Right forelimb (tissue), 1 donor: Measurements from ENCODE around the gene CLEC5A.
"Not testable (repeated sequence)": the region's sequence is repeated elsewhere in the genome, so short reads cannot be mapped to it uniquely, and the experiment has no call there.

ENCODE experiments used
- DNase-seq: peaks from one replicate; pipeline ENCODE4 v3.0.0-alpha.2; 2018

Gene CLEC5A

DNA sequence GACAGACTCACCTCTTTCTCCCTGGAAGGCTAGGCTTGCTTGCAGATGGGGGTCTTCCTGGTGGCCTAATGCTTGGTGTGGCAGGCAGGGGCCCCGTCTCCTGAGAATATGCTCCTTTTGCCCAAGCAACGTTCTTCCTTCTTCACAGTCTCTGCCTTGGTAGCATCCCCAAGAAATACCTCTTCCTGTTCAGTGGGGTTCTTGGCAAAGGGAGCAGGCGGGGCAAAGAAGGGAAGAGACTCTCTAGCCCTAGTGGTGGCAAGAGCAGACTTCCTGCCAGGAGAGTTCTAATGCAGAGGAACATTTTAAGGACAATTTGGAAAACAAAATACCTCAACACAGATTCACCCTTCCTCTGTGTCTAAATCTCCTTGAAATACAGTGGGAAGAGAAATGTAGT lies at the start of gene CLEC5A:
Gene CLEC5A, minus strand, starts transcription at position 179 of the 400 bp plus-strand sequence. CDS start 682 bp downstream, outside the sequence.
- no peak for DNase-seq

DNA sequence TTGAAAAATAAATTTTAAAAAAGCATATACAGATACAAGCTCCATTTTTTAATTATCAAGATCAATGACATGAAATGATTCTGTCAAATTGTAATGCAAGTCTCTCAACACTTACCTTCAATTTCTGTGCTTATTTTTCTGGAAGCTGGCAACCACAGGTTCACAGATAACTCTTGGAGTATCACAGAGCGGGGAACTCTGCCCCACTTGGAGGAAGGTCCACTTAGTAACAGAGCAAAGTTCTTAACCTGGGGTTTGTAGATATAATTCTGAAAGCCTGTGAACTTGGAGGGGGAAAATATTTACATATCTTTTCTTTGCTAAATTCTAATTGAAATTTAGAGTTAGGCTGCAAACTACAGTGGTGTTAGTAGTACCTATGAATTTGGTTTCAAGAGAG lies 46.6 kb upstream of the CLEC5A start:
- no peak for DNase-seq

DNA sequence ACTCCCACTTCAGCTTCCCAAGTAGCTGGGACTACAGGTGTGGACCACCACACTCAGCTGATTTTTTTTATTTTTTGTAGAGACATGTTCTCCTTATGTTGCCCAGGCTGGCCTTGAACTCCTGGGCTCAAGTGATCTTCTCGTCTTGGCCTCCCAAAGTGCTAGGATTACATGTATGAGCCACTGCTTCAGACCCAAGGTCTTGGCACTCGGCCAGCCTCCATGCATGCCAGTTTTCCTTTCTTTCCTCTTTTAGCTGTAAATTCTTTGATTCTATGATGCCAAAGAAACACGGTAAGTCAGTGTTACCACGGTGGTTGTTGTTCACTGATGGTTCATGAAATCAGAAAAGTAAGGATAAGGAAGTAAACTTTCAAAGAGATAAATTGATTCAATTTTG lies 45.9 kb upstream of the CLEC5A start:
- DNase-seq: no peak

DNA sequence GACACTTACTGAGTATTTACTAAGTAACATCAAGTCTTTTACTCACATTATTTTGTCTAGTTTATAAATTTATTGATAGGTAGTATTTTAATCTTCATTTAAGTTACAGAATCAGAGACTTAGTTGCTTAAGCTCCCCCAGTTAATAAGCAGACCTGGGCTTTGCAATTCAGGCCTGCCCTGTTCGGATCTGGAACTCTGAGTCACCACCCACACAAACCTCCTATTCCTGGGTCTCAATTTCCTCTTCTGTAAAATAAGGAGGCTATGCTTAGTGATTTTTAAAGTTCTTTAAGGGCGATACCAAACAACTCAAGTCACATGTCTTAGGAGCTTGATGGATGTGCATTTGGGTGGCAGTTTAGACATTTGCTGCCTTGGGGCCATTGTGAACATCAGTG lies 45.4 kb upstream of the CLEC5A start:
- no peak for DNase-seq

DNA sequence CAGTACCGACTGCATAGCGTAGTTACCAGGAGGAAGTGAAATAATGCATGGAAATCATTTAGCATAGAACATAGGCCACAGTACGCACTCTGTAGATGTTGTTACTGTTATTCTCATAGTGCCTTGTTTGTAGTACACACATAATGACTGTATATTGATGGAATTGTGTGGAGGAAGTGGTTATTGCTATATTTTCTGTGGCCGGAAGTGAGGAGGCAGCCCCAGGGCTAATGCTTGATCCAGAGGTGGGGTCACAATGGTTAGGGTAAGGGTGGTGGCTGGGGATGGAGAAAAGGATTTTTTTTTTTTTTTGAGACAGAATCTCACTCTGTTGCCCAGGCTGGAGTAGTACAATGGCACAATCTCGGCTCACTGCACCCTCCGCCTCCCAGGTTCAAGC lies 44.4 kb upstream of the CLEC5A start:
- DNase-seq: no peak

DNA sequence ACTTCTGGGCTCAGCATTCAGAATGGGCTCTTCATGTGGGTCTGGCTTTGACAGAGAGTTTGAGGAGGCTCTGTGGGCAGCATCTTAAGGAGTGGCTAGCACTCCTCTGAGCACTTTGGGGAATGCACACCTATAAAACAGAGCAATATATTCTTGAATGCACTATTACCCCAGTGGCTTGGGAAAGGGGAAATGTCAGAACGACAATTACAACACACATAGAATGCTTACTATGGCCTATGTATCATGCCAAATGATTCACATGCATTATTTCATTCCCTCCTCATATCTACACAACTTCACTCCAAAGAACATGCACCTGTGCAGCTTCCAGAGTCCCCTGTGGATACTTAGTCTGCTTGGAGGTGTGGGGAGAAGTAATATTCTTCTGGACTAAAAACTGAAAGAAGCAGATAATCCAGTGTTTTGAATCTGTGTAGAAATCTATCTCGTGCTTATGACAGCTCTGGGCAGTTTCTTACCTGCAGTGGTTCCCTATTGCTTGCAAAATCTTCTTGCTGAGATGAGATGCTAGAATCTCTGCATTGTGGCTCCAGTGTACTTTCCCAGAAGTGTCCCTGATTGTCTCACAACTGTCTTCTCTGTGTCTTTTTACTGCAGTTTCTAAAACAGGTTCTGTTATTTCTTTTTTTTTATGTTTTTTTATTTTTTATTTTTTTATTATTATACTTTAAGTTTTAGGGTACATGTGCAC lies 43.4 kb upstream of the CLEC5A start:
- no peak for DNase-seq

DNA sequence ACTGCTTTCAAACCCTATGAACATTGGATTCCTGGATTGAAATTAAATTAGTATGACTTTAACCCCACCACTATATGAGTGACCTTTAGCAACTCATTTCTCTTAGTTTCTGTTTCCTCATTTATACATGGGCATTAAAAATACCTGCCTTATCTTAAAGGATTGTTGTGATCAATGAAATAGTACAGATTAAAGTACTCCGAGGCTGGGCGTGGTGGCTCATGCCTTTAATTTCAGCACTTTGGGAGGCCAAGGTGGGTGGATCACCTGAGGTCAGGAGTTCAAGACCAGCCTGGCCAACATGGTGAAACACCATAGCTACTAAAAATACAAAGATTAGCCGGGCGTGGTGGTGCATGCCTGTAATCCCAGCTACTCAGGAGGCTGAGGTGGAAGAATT lies 41.0 kb upstream of the CLEC5A start:
- DNase-seq: not testable (repeated sequence)

DNA sequence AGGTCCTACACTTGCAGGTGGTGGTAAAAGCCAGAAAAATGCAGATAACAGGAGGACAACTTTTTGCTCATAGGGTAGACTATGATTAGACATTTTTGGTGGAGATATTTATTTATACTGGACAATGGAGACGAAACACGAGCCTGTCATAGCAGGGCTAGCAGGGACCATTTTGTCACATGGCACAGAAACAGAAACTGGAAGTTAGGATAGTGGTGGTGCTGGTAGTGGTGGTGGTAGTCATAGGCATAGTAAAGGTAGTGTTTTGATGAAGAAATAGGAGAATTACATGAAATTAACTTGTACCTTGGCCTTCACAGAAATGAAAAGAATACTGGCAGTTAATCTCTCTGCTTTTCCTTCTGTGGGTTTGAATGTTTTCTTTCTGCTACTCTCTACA lies 40.1 kb upstream of the CLEC5A start:
- DNase-seq: no peak

DNA sequence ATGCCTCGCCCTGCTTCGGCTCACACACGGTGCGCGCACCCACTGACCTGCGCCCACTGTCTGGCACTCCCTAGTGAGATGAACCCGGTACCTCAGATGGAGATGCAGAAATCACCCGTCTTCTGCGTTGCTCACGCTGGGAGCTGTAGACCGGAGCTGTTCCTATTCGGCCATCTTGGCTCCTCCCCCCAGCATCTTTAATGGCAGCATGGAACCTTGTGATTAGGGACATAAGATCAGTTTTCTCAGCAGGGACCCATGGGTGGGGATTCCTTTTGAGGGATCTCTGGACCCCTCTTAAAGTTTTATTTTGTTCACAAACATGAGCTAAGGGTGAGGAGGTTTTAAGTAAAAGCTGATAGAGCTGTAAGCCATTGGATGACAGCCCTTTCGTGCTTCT lies 39.2 kb upstream of the CLEC5A start:
- not testable (repeated sequence) for DNase-seq

DNA sequence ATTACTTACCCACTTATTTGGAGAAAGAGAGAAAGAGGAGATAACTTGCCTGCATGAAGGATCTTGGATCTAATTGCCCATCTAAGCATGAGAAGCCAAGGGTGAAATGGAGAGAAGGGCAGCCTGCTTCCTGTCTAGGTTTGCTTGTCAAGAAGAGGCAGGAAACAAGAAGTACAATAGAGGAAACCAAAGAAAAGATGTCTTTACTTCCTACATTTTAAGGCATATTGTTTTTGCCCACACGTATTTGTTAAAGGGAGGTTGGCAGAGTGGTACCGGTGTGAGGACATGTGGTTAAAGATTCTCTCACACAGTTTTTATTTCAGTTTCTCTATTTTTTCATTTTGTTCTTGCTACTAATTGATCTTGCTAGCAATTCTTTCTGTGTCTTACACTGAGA lies 32.8 kb upstream of the CLEC5A start:
- DNase-seq: no peak

DNA sequence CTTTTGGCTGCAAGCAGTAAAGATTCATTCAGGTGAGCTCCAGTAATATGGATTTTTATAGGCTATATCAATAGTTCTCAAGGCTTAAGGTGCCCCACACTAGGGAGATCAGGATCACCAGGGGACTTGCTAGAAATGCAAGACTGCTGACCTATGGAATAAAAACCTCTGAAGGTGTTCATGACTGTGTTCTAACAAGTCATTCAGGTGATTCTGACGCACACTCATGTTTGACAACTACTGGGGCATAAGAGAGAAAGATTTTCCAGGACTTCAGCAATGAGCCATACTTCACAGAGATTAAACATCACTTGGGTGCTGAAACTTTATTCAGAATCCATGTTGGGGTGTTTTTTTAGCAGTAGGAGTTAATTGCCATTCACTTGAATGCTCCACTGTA lies 31.6 kb upstream of the CLEC5A start:
- no peak for DNase-seq

DNA sequence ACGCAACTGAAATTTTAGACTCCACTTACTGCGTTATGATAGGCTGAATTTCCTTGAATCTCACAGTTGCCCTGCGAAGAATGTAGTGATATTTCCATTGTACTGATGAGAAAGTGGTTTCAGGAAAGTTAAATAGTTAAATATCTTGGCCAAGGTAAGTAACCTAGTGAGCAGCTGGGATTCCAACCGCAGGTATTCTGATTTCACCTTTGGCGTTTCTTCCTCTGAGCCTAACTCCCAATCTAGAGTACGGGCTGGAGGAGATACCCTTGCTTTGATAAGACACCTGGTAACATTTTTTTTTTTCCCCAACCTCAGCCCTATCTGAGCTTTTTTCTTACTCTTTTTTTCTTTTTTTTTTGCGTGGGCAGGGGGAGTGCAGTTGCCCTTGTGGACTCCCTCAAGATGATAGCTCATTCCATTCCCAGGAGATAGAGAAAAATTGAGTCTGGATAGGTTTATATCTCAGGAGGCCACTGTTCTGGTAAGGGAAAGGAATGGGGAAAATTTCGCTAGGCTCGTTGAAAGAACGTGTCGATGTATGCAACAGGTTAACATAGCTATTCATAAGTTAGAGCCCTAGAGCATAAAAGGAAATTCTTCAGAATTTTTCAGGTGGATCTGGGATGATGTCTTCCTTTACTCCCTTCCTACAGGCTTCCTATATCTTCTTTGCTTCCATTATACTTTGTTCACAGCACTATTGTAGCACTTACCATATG lies 29.9 kb upstream of the CLEC5A start:
- DNase-seq: no peak

DNA sequence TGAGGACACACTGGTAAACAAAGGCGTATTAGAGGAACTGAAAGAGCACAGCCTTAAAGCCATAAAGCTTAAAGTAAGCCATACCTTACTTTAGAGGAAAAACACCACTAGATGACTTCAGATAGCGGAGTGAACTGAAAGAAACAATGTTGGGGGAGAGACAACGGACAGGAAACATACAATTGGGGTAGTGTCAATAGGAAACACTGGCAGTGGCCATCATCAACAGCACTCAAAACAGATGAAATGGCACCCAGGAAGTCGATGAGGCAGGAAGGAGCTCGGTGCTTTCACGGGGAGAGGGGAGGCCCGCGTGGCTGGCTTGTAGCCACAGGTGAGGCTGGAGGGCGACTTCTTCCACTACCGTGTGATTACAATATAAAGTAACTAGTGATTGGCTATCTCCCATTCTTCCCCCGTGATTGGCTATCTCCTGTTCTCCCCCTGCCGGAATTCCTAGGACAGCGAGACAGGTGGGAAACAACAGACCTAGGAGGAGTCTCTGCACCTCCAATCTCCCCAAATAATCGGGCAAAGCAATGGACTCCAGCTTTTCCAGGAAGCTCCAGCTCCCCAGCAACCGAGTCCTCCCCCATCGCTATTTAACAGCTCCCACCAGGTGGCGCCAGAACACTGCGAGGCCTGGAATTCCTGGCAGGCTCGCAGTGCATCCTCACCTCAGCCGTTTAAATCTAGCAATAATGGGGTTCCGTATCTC lies 29.2 kb upstream of the CLEC5A start:
- peak; percentile 67 for DNase-seq

DNA sequence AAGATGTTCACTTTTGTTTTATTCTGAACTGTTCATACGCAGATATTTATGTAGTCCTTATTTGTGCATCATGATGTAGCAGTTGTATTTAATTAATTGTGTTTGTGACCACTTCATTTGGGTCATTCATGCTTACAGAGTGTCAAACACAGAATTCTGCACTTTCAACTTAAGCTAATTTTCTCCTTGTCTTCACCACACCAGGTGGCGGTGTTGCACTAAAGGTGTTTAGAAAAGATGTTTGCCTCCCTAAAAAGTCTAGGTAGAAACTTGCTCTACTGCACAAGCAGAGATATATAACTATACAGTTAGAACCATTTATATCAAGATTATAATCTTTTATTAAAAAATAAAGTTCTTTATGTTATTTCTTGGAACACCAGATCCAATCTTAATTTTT lies 28.1 kb upstream of the CLEC5A start:
- DNase-seq: no peak

DNA sequence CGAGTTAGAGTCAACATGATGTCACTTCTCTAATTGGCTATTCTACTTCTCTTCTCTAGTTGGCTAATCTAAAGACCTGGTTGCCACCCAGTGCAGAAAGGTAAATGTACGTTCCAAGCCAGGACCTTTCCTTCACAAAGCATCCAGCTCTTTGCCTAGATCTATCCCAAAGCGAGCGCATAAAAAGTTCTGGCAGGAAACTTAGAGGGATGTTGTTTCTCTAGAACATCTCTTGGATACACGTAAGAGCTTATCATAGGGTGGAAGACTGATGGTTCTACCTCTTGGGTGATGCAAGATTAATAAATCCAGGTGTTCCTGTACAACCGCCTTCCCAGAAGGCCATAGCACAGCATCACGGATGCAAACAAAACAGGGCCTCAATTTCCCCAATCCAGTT lies 26.9 kb upstream of the CLEC5A start, which contains the start of gene TAS2R38:
Gene TAS2R38, minus strand, starts transcription at position 101 of the 400 bp plus-strand sequence. Its CDS starts 84 bp downstream, at position 17.
- no peak for DNase-seq

DNA sequence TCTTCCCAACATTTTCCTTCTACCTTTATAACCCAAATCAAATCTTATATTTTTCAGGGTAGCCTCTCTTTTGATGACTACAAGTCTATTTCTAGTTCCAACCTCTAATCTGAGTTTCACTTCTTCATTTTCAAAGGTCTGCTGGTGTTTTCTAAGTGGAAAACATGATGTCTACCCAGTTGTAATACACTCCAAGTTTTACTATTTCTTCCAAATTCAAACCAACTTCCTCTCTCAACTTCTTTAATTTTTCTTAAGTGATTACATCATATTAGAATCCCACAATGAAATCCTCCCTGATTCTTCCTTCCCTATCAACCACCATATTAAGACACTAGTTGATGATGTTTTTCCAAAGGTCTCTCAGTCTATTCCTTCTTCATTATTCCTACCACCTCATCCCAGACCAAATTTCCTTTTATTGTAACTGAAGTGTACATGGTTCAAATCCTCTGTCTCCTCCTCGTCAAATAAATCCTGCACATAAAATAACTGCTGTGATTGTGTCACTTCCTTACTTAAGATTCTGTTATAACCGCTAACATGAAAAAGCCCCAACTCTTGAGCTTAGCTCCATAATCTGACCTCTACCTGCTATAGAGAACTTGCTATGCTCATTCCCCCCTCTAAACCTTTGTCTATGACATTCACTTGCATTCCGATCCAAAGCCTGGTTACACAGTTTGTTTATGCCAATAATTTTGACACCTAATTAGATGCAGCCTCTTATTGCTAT lies 14.1 kb upstream of the CLEC5A start:
- no peak for DNase-seq

DNA sequence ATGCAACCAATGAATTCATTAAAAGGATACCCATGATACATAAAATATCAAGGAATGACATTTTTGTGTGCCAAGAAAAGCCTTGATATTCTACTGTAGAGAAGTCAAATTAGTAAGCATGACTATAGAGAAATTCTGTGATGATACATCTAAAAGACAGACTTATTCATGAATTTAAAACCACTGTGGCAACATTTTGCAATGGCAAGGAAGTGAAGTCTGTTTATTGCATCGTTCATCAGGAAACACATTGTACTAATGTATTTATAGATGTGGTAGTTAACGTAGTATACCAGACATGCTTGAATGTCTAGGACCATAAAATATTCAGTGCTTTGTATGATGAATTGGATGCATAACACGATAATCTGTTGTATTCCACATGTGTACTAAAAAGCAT lies 9.3 kb upstream of the CLEC5A start:
- DNase-seq: no peak

DNA sequence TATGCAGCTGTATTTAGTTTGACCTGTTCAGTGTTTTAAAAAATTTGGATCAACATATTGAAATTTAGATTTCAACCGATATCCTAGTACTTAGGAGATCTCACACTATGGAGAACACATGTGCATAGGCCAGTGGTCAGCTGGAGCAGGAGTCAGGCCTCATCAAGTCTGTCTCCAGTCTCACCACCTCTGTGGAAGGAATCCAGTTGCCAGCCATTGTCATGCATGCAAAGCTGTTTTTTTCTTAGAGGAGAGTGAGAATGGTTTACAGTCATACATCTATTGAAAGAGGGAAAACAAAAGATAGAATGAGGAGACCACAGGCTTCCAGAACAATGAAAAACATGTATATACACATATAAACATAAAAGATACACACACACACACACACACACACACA lies 7.6 kb upstream of the CLEC5A start:
- DNase-seq: no peak

DNA sequence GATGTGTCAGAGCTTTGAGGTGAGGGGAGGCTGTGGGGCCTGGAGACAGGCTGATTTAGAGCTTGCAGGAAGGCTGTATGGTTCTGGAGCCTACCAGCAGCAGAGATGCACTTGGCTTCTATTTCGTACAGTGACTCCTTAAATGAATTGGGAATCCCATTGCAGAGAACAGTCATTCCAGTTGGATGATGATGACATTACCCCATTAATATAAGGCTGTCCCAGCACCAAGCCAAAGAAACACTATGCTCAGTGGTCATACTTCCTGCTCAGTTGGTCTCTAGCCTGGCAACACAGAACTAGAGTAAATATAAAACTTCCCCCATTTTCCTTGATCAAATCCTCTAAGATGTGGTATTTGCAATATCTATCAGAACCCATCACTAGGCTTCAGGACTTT lies 5.7 kb upstream of the CLEC5A start:
- no peak for DNase-seq

DNA sequence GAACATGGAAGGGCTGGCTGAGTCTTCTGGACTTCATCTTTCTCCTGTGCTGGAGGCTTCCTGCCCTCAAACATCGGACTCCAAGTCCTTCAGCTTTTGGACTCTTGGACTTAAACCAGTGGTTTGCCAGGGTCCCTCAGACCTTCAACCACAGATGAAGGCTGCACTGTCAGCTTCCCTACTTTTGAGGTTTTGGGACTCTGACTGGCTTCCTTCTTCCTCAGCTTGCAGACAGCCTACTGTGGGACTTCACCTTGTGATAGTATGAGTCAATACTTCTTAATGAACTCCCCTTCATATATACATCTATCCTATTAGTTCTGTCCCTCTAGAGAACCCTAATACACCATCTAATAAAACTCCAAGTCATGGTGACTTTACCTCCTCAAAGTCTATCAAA lies 4.0 kb upstream of the CLEC5A start:
- no peak for DNase-seq

DNA sequence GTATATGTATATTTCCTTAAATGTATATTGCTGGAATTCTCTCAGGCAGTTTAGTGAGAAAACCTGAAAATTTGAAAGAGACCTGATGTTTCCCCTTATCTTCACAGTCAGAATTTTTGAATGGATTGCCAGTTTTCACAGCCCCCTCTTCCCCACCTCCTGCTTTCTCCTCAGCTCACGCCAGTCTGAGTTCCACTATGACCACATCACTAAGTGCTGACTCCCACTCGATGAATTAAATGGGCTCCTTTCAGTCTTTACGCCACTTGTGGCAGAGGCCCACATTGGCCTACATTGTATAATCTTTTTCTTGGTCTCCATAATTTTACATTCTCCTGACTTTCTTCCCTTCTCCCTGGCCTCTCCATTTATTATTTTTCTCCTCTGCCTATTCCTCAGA lies 3.1 kb upstream of the CLEC5A start:
- no peak for DNase-seq

DNA sequence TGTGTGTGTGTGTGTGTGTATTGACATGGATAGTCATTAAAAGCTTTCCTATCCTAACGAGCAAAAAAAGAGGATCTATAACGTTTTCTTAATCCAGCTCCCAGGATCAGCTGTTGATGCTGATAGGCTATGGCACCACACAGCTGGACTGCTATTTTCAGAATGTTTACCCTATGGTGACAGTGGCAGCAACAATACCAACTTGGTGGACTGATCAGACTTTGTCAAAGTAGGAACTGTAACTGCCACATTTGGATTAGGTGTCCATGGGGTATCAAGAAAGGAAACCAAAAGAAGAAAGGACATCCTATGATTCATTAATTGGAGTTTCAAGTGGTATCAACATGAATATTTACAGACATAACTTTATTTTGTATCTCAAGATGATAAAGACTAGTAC lies 2.7 kb upstream of the CLEC5A start:
- DNase-seq: no peak

DNA sequence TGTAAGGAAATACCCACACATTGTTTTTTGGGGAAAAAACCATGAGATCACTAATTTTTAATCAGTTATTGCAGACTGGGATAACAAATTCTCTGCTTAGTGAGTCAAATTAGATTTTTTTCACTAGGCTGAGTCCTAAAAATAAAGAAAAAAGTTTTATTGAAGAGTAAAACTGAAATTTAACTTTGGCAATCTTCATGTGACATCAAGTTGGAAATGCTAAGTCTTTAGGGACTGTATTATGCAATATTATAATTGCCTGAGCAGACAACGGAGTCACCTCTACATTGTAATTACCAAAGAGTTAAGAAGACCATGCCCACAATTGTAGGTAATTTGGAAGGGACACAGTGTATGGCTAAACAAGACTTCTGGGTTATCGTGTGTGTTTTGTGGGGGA lies 2.2 kb upstream of the CLEC5A start:
- no peak for DNase-seq
